Fibroblast of skin of right quadriceps (primary cell): Measurements from ENCODE around the gene GALNTL6.
A peak's percentile ranks its signal among the peaks of the same experiment; 100 is the strongest.
"Not testable (repeated sequence)": the region's sequence is repeated elsewhere in the genome, so short reads cannot be mapped to it uniquely, and the experiment has no call there.

Experiments used
- DNase-seq: peaks from one replicate; pipeline ENCODE4 v3.0.0-alpha.2; 2013

Gene GALNTL6

DNA sequence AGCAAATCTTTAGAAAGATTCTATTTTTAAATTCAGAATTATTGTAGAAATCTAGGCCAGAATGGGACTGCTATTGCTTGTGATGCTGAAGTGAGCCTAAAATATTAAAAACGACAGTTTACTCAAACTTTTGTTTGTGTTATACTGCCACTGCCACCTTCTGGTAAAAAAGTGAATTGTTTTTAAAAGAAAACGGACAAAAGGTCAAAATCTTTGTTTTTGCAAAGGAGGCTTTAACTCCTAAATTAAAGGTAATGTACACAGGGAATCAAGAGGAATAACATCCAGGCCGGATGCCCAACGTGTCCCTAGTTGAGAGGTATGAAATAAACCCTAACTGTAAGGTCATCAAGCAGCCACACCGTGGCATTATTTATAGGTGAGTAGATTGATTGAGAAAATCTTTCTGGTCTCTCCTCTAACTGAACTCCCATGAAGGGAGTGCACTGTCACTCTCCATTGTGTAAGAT, 1017.1 kb downstream of the GALNTL6 start:
- peak; percentile 23 for DNase-seq

DNA sequence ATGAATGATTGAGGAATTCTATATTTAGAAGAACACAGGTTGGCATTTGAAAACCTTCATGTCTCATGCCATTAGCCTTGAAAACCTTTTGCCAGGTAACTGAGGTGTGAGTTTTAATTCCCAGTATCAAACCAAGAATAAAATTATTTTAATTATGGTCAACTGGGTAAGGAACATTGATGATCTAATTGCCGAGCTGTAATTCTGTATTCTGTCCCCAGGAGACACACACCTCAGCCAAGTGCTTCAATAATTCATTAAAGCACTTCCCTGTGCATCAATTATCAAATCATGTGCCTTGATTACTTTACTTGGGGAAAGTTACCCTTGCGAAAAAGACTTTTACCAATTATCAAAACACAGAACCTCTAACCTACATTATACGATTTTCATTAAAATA, 1023.5 kb downstream of the GALNTL6 start:
- DNase-seq = no peak

DNA sequence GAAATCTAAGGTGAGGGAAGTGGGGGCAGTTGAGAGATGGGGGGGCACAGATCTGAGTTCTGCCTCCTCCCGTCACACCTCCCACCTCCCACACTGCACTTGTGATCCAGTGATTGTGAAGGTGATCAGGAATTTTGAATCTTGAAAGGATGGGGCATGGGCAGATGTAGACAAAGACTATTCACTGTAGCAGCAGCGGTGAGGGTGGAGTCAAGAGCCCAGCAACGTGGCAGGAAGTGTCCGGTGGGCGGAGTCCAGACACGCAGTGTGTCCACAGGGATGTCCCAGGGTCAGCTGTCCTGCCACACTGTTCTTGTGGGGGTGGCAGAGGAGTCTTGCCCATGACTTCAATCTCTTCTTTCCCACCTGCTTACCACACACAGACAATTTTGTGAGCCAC, 1024.9 kb downstream of the GALNTL6 start:
- DNase-seq = no peak

DNA sequence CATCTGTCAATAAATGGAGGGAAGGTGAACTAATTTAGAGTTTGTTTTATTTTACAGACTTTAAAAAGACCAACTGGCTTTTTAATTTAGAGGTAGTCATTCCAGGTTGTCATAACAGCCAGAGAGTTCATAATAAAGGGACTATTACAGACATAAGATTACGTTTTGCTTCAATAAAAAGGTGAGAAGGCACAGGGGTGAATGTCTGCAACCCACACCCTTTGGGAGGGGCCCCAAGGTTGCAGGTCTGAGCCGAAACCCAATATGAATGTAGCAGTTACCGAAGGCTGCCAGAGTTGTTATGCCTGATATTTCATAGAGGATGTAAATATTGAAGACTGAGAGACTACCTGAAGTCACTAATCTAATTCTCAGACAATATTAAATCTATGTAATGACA, 1025.7 kb downstream of the GALNTL6 start:
- DNase-seq = no peak

DNA sequence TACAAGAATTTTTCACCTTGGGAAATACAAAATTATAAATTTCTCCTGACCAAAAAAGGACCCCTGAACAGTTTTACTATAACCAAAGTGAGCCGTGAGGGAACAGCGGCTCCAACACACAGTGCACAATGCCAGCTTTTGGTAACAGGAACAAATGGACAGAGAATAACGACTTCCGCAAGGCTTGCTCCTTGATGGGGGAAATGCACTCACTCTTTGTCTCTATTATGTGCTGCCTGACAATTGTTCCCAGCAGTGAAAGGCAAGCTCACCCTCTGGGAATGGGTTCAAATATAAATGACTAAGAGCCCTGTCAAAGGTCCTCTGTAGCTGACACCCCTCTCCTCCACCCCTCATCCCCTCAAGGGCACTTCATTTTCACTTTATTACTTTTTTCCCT, 1029.6 kb downstream of the GALNTL6 start:
- no peak for DNase-seq

DNA sequence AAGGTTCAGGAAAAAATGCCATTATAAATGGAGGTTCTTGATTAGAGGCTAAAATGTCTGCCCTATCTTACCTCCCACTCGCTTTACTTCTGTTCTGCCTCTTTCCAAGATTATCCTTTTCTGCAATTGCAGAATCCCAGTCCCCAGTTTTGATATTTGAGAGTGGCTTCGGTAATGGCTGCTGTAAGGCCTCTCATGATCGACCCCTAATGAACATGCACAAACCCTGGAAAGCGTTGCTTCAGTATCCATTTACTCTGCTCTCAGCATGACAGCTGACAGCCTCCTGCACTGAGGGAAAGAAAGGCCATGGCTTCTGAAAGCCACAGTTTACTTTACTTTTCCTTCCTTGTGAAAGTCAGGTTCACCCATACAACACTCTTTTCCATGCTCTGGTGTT, 1030.0 kb downstream of the GALNTL6 start:
- no peak for DNase-seq

DNA sequence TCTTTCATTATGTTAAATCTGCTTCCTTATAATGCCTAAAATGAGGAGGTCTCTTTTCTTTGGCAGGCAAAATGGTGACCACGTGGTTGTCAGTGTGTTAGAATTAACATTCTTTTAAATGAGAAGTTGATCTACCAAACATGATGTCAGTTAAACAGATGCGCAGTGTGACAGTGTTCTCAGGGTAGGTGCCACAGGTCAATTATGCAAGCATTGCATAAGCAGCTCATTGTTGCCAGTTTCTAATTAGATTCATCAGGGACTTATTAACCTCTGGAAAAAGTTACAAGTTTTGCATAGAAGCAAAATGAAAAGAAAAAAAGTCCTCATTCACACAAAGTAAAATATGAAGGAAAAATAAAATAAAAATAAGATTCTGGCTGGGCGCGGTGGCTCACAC, 1031.4 kb downstream of the GALNTL6 start:
- DNase-seq = no peak

DNA sequence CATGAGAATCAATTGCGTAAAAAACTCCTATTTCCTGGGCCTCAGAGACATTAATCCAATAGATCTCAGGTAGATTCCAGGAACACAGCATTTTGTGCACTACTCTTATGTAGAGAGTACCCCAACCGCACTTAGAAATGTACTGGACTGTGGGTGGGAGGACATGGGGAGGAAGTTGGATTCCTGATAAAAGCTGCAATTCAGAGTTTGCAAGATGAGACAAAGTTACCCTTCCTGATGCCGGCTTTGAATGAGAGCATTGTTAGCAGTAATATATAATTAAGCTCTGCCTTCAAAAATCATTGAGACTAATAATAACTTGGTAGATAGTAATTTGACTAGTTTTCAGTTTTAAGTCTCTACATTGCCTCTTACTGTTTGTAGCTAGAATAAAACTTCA, 1032.1 kb downstream of the GALNTL6 start:
- no peak for DNase-seq

DNA sequence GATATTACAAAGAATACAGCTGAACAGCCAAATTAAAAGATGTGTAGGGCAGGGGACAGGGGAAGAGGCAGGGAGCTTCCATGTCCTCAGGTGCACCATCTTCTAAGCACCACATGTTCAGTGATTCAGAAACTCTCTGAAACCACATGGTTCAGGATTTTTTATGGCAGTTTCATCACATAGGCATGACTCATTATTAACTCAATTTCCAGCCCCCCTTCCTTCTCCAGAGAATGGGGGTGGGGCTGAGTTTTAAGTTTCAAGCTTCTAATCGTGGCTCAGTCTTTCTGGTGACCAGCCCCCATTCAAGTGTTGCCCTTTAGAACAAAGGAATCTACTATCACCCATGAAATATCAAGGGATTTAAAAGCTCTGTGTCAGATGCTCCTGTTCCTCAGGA, 1037.6 kb downstream of the GALNTL6 start:
- DNase-seq = peak; percentile 96

DNA sequence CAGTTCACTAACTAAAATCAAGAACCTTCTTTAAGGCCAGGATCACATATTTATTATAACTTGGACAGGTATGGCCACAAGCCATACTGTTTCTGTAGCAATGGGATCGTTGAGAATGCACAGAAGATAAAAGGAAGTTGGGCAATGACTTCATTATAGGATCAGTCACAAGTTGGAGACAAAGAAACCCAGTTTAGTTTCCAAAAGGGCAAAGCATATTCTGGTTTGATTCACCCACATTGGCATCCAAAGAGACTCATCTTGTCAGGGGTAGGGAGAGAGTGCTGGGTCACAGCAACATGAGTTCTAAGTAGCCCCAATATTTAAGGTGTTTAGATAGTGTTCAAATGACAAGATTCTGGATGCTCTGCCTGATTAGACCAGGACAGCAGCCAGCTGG, 1038.3 kb downstream of the GALNTL6 start:
- DNase-seq = peak; percentile 37

DNA sequence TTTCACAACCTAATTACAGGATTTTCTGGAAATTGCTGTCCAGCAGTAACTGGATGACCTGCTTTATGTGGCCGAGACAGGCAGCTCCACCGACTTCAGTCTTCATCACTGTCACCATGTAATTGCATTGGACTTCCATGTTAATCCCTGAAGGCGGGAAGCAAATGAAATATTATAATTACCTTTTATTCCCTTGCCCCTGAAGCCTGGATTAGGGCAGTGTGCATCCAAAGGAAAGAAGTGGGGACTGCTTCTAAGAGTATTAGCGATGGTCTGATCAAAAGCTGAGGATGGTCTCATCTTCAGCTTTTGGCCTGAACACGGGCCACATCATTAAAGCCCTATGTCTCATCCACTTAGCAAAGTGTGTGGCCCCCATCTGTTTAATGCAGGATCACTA, 1043.8 kb downstream of the GALNTL6 start:
- DNase-seq = no peak

DNA sequence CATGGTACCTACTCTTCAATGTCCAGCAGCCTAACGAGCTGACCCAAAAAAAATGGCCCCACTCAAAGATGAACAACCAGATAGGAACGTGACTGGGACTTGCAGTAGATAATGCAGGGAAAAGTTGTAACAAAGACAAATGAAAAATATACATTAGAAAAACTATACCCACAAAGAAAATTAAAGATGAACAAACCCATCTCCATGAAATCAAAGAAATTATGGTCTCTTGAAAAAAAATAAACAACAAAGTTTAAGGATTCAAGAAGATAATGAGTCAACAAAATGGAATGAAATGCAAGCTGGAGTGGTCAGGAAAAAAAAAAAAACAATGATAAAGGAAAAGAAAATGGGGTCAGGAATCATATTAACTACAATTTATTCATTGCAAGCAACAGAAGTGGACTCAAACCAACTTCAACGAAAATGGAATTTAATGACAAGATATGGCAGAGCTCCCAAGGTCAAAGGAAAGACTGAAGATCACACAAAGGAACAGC, 1045.6 kb downstream of the GALNTL6 start:
- DNase-seq = no peak

DNA sequence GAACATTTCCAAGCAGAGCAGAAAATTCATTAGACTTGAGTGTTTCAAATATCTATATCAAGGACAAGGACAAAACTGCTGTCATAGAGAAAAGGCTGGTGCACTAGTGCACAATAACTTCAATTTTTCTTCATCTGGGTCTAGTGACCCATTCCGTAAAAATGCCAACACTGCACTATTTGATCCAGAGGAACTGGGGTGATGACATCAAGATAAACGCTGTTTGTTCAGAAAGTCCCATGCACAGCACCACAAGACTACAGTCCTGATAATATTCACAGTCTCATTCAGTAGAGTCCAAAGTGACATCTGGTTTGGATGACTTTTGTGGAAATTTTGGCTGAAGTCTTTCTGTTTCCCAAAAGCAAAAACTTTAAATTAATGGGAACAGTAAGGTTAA, 1051.9 kb downstream of the GALNTL6 start:
- DNase-seq = no peak

DNA sequence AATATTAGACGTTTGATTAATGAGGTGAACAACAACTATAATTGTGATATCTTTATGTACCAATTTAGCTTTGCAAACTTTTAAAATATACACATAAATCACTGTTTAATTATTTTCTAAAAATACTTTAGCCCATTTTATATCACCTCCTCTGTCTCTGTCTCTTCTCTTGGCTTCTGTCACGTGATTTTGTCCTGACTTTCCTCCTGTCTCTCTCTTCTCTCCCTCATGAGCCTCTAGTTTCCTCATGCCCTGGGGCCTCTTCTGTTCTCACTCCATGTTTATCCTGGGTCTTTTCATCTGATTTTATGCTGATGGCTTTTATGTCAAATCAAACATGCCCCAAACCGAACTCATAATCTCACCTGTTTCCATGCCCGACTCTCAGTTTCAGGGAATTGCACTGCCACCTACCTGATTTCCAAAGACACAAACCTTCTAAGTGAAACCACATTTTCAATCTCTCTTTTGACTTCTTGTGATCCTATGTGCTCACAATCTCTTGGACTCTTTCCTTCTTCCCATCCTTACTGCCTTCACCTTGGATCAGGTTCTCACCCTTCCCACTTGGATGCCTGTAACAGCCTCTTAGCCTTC, 1052.4 kb downstream of the GALNTL6 start:
- DNase-seq = no peak

DNA sequence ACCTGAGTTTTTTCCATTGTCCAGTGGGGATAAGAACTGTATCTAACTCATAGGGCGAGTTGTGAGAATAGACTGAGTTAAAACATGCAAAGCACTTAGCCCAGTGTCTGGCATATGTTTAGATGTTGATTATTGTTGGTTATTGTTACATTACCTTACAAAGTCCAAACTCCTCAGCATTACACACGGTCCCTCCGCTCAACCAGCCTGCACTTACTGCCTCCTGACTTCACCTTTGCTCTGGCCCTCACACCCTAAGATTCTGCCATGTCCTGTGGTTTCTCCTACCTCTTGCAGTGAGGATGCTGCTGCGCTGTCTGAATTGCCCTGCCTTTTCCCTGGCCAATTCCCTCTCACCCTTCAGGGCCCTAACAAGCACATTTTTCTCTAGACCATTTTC, 1053.2 kb downstream of the GALNTL6 start:
- DNase-seq = no peak

DNA sequence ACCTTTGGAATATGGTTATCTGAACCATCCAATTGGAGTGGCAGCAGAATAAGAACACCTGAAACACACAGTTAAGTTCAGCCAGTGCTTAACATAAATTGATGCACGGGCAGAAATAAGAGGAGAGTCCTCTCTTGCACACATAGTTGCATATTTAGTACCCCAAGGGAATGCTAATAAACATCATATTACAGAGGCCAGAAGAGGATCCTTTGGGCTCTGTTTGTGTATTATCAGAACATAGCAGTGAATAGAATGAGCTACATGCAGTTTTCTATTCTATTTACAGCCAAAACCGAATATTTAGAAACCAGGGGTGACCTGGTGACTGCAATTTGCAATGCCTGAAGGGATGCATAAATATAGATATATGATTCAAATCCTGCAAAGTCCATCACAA, 1054.6 kb downstream of the GALNTL6 start:
- no peak for DNase-seq

DNA sequence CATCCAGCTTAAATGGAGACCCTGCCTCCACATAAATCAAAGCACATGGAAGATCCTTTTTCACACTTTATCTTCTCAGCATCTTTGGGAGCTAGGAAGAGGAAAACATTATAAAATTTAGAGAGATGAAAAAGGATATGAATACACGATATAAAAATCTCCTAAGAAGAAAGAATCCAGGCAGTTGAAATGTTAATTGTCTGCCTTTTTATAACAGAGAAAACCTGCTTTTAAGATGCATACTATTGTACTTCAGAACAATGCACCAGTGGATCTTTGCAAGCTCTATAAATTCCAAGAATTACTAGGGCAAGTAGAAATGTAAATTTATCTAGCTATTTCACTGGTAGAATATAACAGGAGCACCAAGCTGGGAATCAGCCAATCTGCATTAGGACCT, 1055.1 kb downstream of the GALNTL6 start:
- no peak for DNase-seq

DNA sequence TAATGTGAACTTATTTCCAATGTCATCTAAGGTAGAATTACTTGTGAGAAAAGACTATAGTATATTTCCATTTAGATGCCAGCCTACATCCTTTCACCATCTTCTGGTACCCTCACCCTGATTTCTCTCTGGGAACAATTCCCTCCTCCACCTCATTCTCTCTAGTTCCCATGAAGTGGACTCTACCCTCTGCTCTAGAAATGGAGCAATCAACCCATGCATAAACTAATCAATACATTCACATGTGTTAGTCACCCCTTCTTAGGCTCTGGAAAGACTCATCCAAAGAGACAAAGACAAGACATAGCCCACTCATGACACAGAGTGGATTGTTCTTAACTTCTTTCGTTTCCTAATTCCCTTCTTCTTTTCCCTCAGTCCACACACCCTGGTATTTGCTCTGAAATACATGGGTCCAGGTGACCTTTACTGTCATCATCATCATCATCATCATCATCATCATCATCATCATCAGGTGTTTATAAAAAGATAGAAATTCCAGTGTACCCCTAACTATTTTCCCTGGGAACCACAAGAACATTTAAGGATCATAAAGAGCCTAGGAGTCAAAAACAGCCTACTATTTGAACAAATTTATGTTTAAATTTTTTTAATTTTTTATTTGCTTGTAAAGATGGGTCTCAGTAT, 1056.5 kb downstream of the GALNTL6 start:
- no peak for DNase-seq

DNA sequence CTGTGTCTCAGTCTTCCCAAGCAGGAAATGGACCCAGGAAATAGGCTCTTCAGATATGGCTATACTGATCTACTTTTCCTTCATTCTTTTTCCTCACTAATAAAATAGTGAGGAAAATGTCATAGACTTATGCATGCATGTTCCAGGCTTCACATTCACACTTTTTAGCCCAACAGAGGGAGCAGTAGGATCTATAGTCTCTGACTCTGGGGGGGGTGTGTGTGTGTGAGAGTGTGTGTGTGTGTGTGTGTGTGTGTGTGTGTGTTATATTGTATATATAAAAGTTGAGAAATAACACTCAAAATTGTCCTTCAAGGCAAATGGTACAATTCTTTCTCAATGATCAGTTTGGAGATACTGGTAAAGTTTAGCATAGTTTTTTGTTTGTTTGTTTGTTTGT, 1058.2 kb downstream of the GALNTL6 start:
- DNase-seq = no peak

DNA sequence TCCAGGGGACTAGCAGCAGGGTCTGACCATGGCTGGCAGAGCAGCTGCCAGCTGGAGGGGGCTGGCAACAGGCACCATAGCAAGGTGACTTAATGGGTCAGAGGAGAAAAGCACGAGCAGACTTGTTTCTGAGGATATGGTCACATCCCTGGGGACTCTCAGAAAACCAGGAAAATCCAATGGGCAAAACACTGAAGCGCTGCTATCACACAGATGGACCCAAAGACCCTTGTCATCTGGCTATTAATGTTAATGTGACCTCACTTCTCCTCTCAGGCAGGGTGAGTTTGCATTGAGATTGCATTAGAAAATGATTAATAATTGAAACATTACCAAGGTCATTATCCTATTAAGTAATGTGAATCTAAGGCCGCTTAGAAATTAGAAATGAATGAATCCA, 1061.7 kb downstream of the GALNTL6 start:
- no peak for DNase-seq

DNA sequence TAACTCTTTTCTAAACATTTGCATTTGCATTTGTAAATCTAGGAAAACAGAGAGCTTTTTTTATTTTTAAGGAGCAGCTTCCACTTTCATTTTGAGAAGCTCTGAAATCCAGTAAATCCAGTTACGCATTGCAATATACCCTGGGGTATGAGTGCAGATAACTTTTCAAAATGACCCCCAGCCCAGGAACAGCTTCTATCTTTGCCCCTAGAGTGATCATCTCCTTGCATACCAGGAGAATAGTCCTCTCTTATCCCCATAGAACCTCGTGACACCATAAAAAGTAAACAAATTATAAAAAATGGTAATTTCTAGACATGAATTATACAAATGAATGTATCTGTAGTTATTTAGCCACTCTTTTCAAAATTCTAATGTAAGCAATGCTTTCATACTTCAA, 1063.2 kb downstream of the GALNTL6 start:
- no peak for DNase-seq

DNA sequence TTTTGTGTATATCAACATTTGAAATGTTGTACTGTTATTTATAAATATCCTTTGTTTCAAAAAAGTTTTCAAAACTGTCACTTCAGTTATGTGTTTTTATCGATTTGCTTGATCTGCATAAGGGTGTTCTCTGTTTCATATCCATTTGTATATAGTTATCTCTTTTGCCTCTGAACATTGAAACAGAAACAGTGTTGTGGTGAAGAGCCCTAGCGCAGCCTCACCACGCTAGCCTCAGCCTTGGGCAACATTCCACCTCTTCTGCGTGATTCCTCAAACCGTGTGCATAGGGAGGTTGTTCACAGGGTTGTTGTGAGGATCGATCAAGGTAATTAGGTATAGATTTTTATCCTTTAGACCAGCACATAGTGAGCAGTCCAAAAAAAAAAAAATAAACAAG, 1068.4 kb downstream of the GALNTL6 start:
- DNase-seq = no peak

DNA sequence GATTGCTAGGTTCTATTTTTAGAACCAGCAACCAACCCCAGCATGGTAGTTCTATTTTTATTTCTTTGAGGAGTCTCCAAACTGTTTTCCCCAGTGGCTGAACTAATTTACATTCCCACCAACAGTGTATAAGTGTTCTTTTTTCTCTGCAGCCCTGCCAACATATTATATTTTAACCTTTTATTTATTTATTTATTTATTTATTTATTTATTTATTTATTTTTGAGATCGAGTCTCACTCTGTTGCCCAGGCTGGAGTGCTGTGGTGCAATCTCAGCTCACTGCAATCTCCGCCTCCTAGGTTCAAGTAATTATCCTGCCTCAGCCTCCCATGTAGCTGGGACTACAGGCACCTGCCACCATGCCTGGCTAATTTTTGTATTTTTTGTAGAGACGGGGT, 1074.2 kb downstream of the GALNTL6 start:
- DNase-seq = not testable (repeated sequence)

DNA sequence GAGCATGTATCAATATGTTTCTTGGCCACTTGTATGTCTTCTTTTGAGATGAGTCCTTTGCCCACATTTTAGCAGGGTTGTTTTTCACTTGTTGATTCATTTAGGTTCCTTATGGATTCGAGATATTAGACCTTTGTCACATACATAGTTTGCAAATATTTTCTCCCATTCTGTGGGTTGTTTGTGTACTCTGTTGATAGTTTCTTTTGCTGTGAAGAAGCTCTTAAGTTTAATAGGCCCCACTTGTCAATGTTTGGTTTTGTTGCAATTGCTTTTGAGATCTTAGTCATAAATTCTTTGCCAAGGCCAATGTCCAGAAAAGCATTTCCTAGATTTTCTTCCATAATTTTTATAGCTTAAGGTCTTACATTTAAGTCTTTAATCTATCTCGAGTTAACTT, 1074.8 kb downstream of the GALNTL6 start:
- DNase-seq = no peak

DNA sequence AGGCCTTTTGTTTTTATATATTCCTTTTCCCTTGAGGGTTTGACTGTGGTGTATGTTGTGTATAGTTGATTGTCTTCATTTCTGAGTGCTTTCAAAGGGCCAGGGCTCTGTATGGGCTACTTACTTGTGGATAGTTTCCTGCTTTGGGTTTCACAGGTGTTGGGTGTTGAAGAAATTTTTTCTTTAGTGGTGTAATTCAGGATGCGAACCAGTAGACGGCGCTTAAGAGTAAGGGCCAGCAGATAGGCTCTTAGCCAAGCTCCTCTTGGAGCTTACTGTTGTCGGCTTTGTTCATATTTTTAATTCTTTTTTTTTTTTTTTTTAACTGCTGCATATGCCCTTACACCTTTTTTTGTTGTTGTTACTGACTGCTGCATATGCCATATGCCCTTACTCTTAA, 1079.1 kb downstream of the GALNTL6 start:
- no peak for DNase-seq
